ENCODE results near the gene SLC45A1.

GRCh38 chr1:8386247-8386646 is 68.3 kb downstream of the SLC45A1 start:
- TF ChIP-seq CTCF (conservative IDR thresholded peaks at IDR 0.05) (no peak), ZFX (IDR thresholded peaks at IDR 0.05) (no peak)
